ENCODE results near the gene TLE1.

DNA sequence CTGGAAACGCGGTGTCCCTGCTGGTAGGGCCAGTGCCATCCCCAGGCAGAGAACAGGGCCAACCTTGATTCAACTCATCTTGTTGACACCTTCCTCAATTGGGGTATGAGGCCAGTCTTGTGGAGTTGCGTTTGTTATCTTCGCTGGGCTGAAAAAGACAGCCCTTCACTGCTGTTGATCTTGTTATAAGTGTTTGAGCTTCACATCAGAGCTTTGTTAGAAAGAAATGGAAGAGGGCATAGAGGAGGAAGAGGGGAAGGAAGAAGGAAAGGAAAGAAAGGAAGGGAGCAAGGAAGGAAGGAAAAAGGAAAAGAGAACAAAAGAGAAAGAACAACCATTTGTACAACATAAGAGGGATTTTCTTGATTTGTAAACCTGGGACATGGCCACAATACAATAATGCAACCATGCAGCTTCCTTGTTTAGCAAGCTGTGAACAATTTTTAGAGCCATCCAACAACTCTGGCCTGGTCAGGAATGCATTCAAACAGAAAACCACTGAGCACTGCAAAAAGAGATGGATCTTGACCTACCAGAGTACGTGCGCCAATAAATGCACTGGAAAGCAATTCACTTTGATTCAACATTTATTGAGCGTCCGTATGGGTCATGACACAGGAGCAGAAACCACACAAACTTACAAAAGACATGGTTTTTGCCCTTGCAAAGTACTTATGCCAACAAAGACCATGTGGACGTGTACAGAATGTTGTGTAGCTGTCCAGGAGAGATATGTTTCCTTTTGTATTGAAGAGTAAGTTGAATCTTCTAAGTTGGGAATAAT is 152.9 kb downstream of the TLE1 start:
- TF ChIP-seq, protein P1, sequence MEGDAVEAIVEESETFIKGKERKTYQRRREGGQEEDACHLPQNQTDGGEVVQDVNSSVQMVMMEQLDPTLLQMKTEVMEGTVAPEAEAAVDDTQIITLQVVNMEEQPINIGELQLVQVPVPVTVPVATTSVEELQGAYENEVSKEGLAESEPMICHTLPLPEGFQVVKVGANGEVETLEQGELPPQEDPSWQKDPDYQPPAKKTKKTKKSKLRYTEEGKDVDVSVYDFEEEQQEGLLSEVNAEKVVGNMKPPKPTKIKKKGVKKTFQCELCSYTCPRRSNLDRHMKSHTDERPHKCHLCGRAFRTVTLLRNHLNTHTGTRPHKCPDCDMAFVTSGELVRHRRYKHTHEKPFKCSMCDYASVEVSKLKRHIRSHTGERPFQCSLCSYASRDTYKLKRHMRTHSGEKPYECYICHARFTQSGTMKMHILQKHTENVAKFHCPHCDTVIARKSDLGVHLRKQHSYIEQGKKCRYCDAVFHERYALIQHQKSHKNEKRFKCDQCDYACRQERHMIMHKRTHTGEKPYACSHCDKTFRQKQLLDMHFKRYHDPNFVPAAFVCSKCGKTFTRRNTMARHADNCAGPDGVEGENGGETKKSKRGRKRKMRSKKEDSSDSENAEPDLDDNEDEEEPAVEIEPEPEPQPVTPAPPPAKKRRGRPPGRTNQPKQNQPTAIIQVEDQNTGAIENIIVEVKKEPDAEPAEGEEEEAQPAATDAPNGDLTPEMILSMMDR (IDR thresholded peaks at IDR 0.05): no peak
- no peak for TF ChIP-seq POLR2A (IDR thresholded peaks at IDR 0.05)

Measured in gastroesophageal sphincter (tissue), 3 donors.